ENCODE measurements around the gene PCNX2. TPM values are rescaled to one million over a fixed set of nuclear protein-coding genes. Genes with fewer than 3 reads are reported as not detected.

Gene PCNX2
- total RNA-seq, 4 donors from 2014 or later, result 4.3 to 19.5 (median 9.0) TPM

DNA sequence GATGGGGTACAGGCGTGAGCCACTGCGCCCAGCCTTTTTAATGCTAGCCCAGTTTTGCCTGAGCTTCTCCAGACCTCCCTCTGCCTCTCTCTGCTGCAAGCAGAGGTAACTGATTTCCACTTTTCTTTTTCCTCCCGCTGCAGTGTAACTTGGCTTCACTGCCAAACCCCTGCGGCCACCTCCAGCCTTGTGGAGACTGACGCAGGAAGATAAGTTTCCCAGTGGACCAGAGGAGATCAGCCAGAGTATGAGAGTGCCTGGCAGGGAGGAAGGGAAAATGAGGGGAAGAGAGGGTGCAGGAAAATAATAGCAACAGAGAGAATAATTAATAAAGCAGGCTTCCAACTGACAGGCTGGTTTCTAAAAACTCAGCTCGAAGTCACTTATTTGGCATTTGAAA lies 143.7 kb downstream of the PCNX2 start:
- no peak for TF ChIP-seq POLR2A (IDR thresholded peaks at IDR 0.05)
- TF ChIP-seq CTCF (IDR thresholded peaks at IDR 0.05), result no peak
- Histone ChIP-seq H3K4me3 (no peak overlapping the region), H3K27ac (no peak overlapping the region), H3K9me3 (no peaks in the 10 kb centered on the region), H3K36me3 (no peaks in the 10 kb centered on the region), H3K27me3 (no peaks in the 10 kb centered on the region), H3K4me1 (no peaks in the 10 kb centered on the region)
- WGBS, 2 donors, result 85 to 94% methylated on average over 6 of the region's 6 CpGs
- no peak for DNase-seq
- intact Hi-C loops (cut with DNase I), result no loop called here

GRCh38 chr1:233144434-233144833 lies 151.1 kb downstream of the PCNX2 start:
- Histone ChIP-seq H3K27ac (no peak overlapping the region), H3K36me3 (no peaks in the 10 kb centered on the region), H3K4me3 (no peak overlapping the region), H3K9me3 (no peaks in the 10 kb centered on the region), H3K27me3 (no peaks in the 10 kb centered on the region), H3K4me1 (peaks cover 0 to 7% (median under 1%) of the 10 kb centered on the region in 3 donors)
- TF ChIP-seq POLR2A (IDR thresholded peaks at IDR 0.05) (no peak), CTCF (IDR thresholded peaks at IDR 0.05) (no peak)
- intact Hi-C loops (cut with DNase I), result no loop called here
- 79 to 83% methylated on average over 2 of the region's 2 CpGs for WGBS, 2 donors
- no peak for DNase-seq

DNA sequence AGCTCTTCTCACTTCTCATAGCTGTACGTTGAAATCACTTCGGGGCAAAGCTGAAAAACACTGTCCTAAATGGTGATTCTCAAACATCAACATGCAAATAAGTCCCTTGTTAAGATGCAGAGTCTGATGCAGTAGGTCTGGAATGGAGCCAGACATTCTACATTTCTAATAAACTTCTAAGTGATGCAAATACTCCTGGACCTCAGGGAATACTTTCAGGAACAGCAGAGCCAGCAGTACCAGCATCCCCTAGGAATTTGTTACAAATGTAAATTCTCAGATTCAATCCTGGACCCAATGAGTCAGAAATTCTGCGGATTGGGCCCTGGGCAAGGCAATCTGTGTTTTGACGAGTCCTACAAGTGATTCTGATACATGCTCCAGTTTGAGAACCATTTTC lies 152.3 kb downstream of the PCNX2 start:
- no peaks in the 10 kb centered on the region for H3K27me3 ChIP-seq
- H3K4me3 ChIP-seq, result no peak overlapping the region
- no peaks in the 10 kb centered on the region for H3K36me3 ChIP-seq
- H3K27ac ChIP-seq, result no peak overlapping the region
- H3K4me1 ChIP-seq, result peaks cover 0 to 19% (median 4%) of the 10 kb centered on the region in 3 donors
- intact Hi-C loops (cut with DNase I), result no loop called here
- 89 to 97% methylated on average over 4 of the region's 4 CpGs for WGBS, 2 donors
- DNase-seq, result no peak
- H3K9me3 ChIP-seq, result no peaks in the 10 kb centered on the region
- TF ChIP-seq POLR2A (IDR thresholded peaks at IDR 0.05) (no peak), CTCF (IDR thresholded peaks at IDR 0.05) (no peak)

DNA sequence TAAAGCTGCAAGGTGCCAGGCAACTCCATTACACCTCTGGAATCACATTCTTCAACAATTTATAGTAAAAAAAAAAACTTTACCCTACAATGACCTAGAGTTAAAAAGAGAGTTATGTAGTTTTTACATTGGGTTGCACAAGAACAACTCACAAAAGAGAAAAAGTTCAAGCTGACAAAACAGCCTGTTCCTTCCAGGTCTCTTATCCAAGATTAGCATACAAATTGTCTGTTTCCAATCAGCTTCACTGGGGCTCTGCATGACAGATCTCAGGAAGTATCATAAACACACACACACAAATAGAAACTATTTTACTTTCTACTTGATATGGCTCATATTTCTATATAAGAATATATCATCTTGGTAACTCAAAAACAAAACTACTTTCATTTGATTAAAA lies 154.6 kb downstream of the PCNX2 start:
- Histone ChIP-seq H3K27ac (no peak overlapping the region), H3K4me1 (peaks cover 0 to 19% (median 4%) of the 10 kb centered on the region in 3 donors), H3K36me3 (no peaks in the 10 kb centered on the region), H3K27me3 (no peaks in the 10 kb centered on the region), H3K4me3 (no peak overlapping the region), H3K9me3 (no peaks in the 10 kb centered on the region)
- no peak for DNase-seq
- intact Hi-C loops (cut with DNase I), result no loop called here
- TF ChIP-seq CTCF (IDR thresholded peaks at IDR 0.05) (no peak), POLR2A (IDR thresholded peaks at IDR 0.05) (no peak)

DNA sequence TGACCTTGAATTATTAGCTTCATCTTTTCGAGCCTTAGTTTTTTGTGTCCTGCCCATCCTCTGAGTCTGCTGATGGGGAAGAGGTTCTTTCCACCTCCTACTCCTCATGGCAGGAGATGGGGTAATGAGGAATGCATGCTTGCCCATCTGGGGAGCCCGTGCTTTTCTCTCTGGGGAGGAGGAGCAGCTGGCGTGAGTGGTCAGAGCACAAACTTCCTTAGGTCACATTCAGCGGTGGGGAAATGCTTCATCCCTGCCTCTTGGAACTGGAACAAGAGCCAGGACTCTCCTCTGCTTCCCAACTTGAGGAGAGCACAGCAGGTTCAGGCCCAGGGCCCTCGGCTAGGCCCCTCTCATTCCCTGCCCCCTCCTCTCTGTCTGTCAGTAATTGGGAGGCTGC lies 155.0 kb downstream of the PCNX2 start:
- TF ChIP-seq CTCF (IDR thresholded peaks at IDR 0.05) (no peak), POLR2A (IDR thresholded peaks at IDR 0.05) (no peak)
- Histone ChIP-seq H3K36me3 (no peaks in the 10 kb centered on the region), H3K4me1 (peaks cover 0 to 19% (median 4%) of the 10 kb centered on the region in 3 donors), H3K27ac (no peak overlapping the region), H3K27me3 (no peaks in the 10 kb centered on the region), H3K4me3 (no peak overlapping the region), H3K9me3 (no peaks in the 10 kb centered on the region)
- WGBS, 2 donors, result 83 to 86% methylated on average over 2 to 3 of the region's 5 CpGs
- no peak for DNase-seq
- intact Hi-C loops (cut with DNase I), result no loop called here

Measured in esophagus squamous epithelium (tissue), 5 donors.